GM18505 (cell line): ENCODE data around the gene GPRC5D.

Experiments
- ATAC-seq: cut with Tn5 transposase; IDR thresholded peaks from one replicate; pipeline ENCODE4 v1.9.1; 2021; ENCODE audit not compliant: unreplicated experiment
- POLR2A ChIP-seq: IDR thresholded peaks from 4 replicates; pipeline ENCODE4 v1.6.1; 2011; ENCODE audit warnings: borderline replicate concordance; ENCODE audit not compliant: insufficient read depth, insufficient read length; ENCODE audit errors: extremely low read depth

The GPRC5D gene

DNA sequence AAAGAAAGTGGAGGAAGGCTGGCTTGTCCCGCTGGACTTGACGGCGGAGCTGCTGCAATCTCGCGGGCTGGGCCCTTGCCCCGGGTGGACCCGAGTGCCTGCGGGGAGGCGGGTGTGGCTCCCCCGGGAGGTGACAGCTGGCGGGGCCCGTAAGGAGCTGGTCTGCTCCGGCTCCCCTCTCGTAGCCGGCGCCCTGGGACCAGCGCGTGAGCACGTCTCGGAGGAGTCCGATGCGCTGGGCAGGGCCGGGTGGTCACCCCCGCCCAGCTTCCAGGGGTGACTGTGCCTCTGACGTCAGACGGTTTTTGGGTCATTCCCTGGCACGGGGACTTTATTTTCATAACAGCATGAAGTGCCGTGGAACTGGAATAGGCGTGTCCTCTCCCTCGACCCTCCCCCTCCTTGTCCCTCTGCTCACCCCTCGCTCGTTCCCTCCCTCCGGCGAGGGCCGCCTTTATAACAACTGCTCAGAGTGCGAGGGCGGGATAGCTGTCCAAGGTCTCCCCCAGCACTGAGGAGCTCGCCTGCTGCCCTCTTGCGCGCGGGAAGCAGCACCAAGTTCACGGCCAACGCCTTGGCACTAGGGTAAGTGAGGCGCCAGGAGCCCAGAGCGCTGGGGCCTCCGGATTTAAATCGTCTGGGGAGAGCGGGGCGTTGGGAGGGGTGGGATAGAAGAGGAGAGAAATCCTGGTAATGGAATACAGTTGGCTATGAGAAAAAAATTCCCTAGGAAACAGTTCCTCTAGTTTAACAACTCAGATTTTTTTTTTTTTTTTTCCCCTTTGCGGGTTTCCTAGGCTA, 60.7 kb downstream of the GPRC5D start, which contains the start of gene GPRC5A:
TSS of gene GPRC5A (plus strand) at position 483 of the 801 bp plus-strand sequence. CDS start 16,688 bp downstream, outside the sequence.
- no peak for TF ChIP-seq POLR2A
- ATAC-seq: peak; percentile 35
